ENCODE data around the gene LRRC8E. TPM values are rescaled to one million over a fixed set of nuclear protein-coding genes. Genes with fewer than 3 reads are reported as not detected.

Gene LRRC8E
- polyA plus RNA-seq, 4 donors, result 2.3 to 2.9 (median 2.5) TPM

- no peak for DNase-seq (ENCODE audit: low read depth in 4 of 4, low spot score in 3 of 4)
Observed at GRCh38 chr19:7918615-7919421, 30.5 kb downstream of the LRRC8E start.

GRCh38 chr19:7919610-7920518 lies 31.6 kb downstream of the LRRC8E start, which contains the start of gene SNAPC2:
Gene SNAPC2 (plus strand): TSS chr19:7920338. CDS start chr19:7920367, 29 bp downstream.
- peak; percentile 85 to 94 (median 86) for DNase-seq (ENCODE audit: low read depth in 4 of 4, low spot score in 3 of 4)

- peak; percentile 88 to 94 (median 93) for DNase-seq (ENCODE audit: low read depth in 4 of 4, low spot score in 3 of 4)
Observed at GRCh38 chr19:7920519-7921301, 32.4 kb downstream of the LRRC8E start.

GRCh38 chr19:7921302-7921966 lies 33.1 kb downstream of the LRRC8E start:
- no peak for DNase-seq (ENCODE audit: low read depth in 4 of 4, low spot score in 3 of 4)

- no peak for DNase-seq (ENCODE audit: low read depth in 4 of 4, low spot score in 3 of 4)
Observed at GRCh38 chr19:7921967-7922835, 33.9 kb downstream of the LRRC8E start.

- DNase-seq (ENCODE audit: low read depth in 4 of 4, low spot score in 3 of 4), result no peak
Observed at GRCh38 chr19:7922836-7923195, 34.5 kb downstream of the LRRC8E start.

GRCh38 chr19:7923295-7924191 lies 35.2 kb downstream of the LRRC8E start:
- no peak for DNase-seq (ENCODE audit: low read depth in 4 of 4, low spot score in 3 of 4)

- no peak for DNase-seq (ENCODE audit: low read depth in 4 of 4, low spot score in 3 of 4)
Observed at GRCh38 chr19:7924241-7924640, 35.9 kb downstream of the LRRC8E start.

- no peak for DNase-seq (ENCODE audit: low read depth in 4 of 4, low spot score in 3 of 4)
Observed at GRCh38 chr19:7924651-7925170, 36.4 kb downstream of the LRRC8E start.

GRCh38 chr19:7925171-7925851 lies 37.0 kb downstream of the LRRC8E start:
- DNase-seq (ENCODE audit: low read depth in 4 of 4, low spot score in 3 of 4), result peak in 3 of 4 donors; percentile 67 to 84 (median 78)

GRCh38 chr19:7926021-7926726 lies 37.9 kb downstream of the LRRC8E start, which contains the start of gene CTXN1:
Gene CTXN1 (minus strand): TSS chr19:7926135. CDS start chr19:7925538, 597 bp downstream.
- no peak for DNase-seq (ENCODE audit: low read depth in 4 of 4, low spot score in 3 of 4)

- DNase-seq (ENCODE audit: low read depth in 4 of 4, low spot score in 3 of 4), result no peak
Observed at GRCh38 chr19:7926727-7927604, 38.7 kb downstream of the LRRC8E start.

- no peak for DNase-seq (ENCODE audit: low read depth in 4 of 4, low spot score in 3 of 4)
Observed at GRCh38 chr19:7927605-7928333, 39.5 kb downstream of the LRRC8E start.

GRCh38 chr19:7928334-7928706 lies 40.0 kb downstream of the LRRC8E start:
- DNase-seq (ENCODE audit: low read depth in 4 of 4, low spot score in 3 of 4), result no peak
